ENCODE results near the gene FBXL20. TPM values are rescaled to one million over a fixed set of nuclear protein-coding genes. Genes with fewer than 3 reads are reported as not detected.
"Not testable (repeated sequence)": the region's sequence is repeated elsewhere in the genome, so short reads cannot be mapped to it uniquely, and the experiment has no call there.

Gene FBXL20
- total RNA-seq (2014; rRNA removed; shearing (Covaris generic)), result 6.1 and 7.1 TPM in 2 replicates

GRCh38 chr17:39401412-39402243 lies at the start of gene FBXL20:
TSS of gene FBXL20 (minus strand) at chr17:39401626. CDS start at chr17:39401402, 224 bp downstream.
- peak; percentile 83 for DNase-seq (ENCODE audit: low read depth)

- DNase-seq (ENCODE audit: low read depth), result peak; percentile 98
These were observed 49.6 kb upstream of the FBXL20 start, which contains the start of gene MED1 for GRCh38 chr17:39450847-39451581. TSS of gene MED1 (minus strand) at chr17:39451263. CDS start at chr17:39451062, 201 bp downstream.

- DNase-seq (ENCODE audit: low read depth), result no peak
These were observed 48.6 kb upstream of the FBXL20 start for GRCh38 chr17:39450051-39450450.

- DNase-seq (ENCODE audit: low read depth), result no peak
These were observed 46.1 kb upstream of the FBXL20 start for GRCh38 chr17:39447561-39447960.

GRCh38 chr17:39443326-39443725 lies 41.9 kb upstream of the FBXL20 start:
- no peak for DNase-seq (ENCODE audit: low read depth)

- DNase-seq (ENCODE audit: low read depth), result not testable (repeated sequence)
These were observed 38.4 kb upstream of the FBXL20 start for GRCh38 chr17:39439868-39440267.

- DNase-seq (ENCODE audit: low read depth), result no peak
These were observed 28.2 kb upstream of the FBXL20 start for GRCh38 chr17:39429600-39429999.

GRCh38 chr17:39416141-39416540 lies 14.7 kb upstream of the FBXL20 start:
- DNase-seq (ENCODE audit: low read depth), result no peak

- no peak for DNase-seq (ENCODE audit: low read depth)
These were observed 8.9 kb upstream of the FBXL20 start for GRCh38 chr17:39410279-39410678.

- DNase-seq (ENCODE audit: low read depth), result no peak
These were observed 6.9 kb upstream of the FBXL20 start for GRCh38 chr17:39408360-39408759.

GRCh38 chr17:39406951-39407350 lies 5.5 kb upstream of the FBXL20 start:
- DNase-seq (ENCODE audit: low read depth), result no peak

- no peak for DNase-seq (ENCODE audit: low read depth)
These were observed 4.0 kb upstream of the FBXL20 start for GRCh38 chr17:39405436-39405835.

- peak; percentile 72 for DNase-seq (ENCODE audit: low read depth)
These were observed 3.3 kb upstream of the FBXL20 start for GRCh38 chr17:39404542-39405378.

GRCh38 chr17:39402890-39403605 lies 1.6 kb upstream of the FBXL20 start:
- DNase-seq (ENCODE audit: low read depth), result no peak

- DNase-seq (ENCODE audit: low read depth), result peak; percentile 92
These were observed 941 bp upstream of the FBXL20 start for GRCh38 chr17:39402244-39402889.

- DNase-seq (ENCODE audit: low read depth), result no peak
These were observed 647 bp downstream of the FBXL20 start for GRCh38 chr17:39400547-39401411.

- no peak for DNase-seq (ENCODE audit: low read depth)
These were observed 1.6 kb downstream of the FBXL20 start for GRCh38 chr17:39399791-39400190.

GRCh38 chr17:39393736-39394135 lies 7.7 kb downstream of the FBXL20 start:
- DNase-seq (ENCODE audit: low read depth), result no peak

- no peak for DNase-seq (ENCODE audit: low read depth)
These were observed 10.0 kb downstream of the FBXL20 start for GRCh38 chr17:39391448-39391847.

GRCh38 chr17:39385040-39385439 lies 16.4 kb downstream of the FBXL20 start:
- no peak for DNase-seq (ENCODE audit: low read depth)

Data from RPMI7951 (cell line).